ENCODE data around the gene PEX14.

The PEX14 gene

DNA sequence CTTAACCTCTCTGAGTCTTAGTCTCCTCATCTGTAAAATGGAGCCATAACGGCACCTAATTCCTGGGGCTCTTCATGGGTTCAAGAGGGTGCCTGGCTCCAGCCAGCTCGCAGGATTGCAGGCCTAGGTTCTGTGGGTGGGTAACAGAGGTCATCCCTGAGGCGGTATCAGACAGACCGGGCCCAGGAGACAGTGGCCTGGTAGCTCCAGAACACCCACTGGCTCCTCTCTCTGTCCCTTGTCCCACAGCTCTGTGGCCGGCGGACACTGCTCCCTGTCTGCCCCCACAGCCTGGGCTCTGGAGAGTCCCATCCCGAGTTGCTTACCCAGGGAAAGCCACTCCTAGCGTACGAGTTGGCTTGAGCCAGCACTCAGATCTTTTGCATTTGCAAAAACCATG, 150.3 kb downstream of the PEX14 start:
- no peak overlapping the region for H3K27ac ChIP-seq (replicated peaks)
- TF ChIP-seq CTCF (IDR thresholded peaks at IDR 0.05; ENCODE audit: insufficient read depth, low read length), result no peak
- no peak for TF ChIP-seq GABPA (IDR thresholded peaks at IDR 0.05; ENCODE audit: low read depth)
- no peak for TF ChIP-seq POLR2AphosphoS5 (IDR thresholded peaks at IDR 0.05; ENCODE audit: low read depth)
- TF ChIP-seq SPI1 (IDR thresholded peaks at IDR 0.05; ENCODE audit: borderline replicate concordance, low read depth), result no peak
- TF ChIP-seq REST (IDR thresholded peaks at IDR 0.05; ENCODE audit: insufficient replicate concordance, low read depth), result no peak
- DNase-seq (ENCODE audit: low read depth in 1 of 2, low spot score in 1 of 2), result no peak

GRCh38 chr1:10625554-10625953, 150.8 kb downstream of the PEX14 start:
- Histone ChIP-seq H3K4me3 (replicated peaks; ENCODE audit: insufficient read depth, low read length) (no peak overlapping the region), H3K27me3 (ENCODE audit: insufficient read depth, poor library complexity, severe bottlenecking) (no peaks in the 10 kb centered on the region), H3K27ac (replicated peaks) (no peak overlapping the region)
- no peak for DNase-seq (ENCODE audit: low read depth in 1 of 2, low spot score in 1 of 2)
- TF ChIP-seq GABPA (IDR thresholded peaks at IDR 0.05; ENCODE audit: low read depth) (no peak), REST (IDR thresholded peaks at IDR 0.05; ENCODE audit: insufficient replicate concordance, low read depth) (no peak), POLR2AphosphoS5 (IDR thresholded peaks at IDR 0.05; ENCODE audit: low read depth) (no peak), SPI1 (IDR thresholded peaks at IDR 0.05; ENCODE audit: borderline replicate concordance, low read depth) (no peak), CTCF (IDR thresholded peaks at IDR 0.05; ENCODE audit: insufficient read depth, low read length) (no peak)

More for the DNA sequence above, 150.3 kb downstream of the PEX14 start:
- Histone ChIP-seq H3K27me3 (ENCODE audit: insufficient read depth, poor library complexity, severe bottlenecking) (no peaks in the 10 kb centered on the region), H3K4me3 (replicated peaks; ENCODE audit: insufficient read depth, low read length) (no peak overlapping the region)

GRCh38 chr1:10626131-10626731, 151.5 kb downstream of the PEX14 start:
- TF ChIP-seq SPI1 (IDR thresholded peaks at IDR 0.05; ENCODE audit: borderline replicate concordance, low read depth), result no peak
- no peak for TF ChIP-seq POLR2AphosphoS5 (IDR thresholded peaks at IDR 0.05; ENCODE audit: low read depth)
- TF ChIP-seq CTCF (IDR thresholded peaks at IDR 0.05; ENCODE audit: insufficient read depth, low read length), result no peak
- no peak for TF ChIP-seq GABPA (IDR thresholded peaks at IDR 0.05; ENCODE audit: low read depth)
- TF ChIP-seq REST (IDR thresholded peaks at IDR 0.05; ENCODE audit: insufficient replicate concordance, low read depth), result no peak
- DNase-seq (ENCODE audit: low read depth in 1 of 2, low spot score in 1 of 2), result no peak
- Histone ChIP-seq H3K27ac (replicated peaks) (no peak overlapping the region), H3K27me3 (ENCODE audit: insufficient read depth, poor library complexity, severe bottlenecking) (no peaks in the 10 kb centered on the region), H3K4me3 (replicated peaks; ENCODE audit: insufficient read depth, low read length) (no peak overlapping the region)

All from HL-60 (cell line).